NT2/D1 (cell line): ENCODE results near the gene FBXL2.

Source experiments
- DNase-seq: peaks from one replicate; pipeline ENCODE4 v3.0.0-alpha.2; 2011; ENCODE audit warnings: low read depth, low spot score
- H3K27me3 ChIP-seq: 2 replicates; pipeline ENCODE4 v1.6.0; 2011; ENCODE audit warnings: mild to moderate bottlenecking; ENCODE audit not compliant: insufficient read length, insufficient read depth
- H3K36me3 ChIP-seq: 2 replicates; pipeline ENCODE4 v1.6.1; 2011; ENCODE audit warnings: mild to moderate bottlenecking, low read length, mixed read lengths; ENCODE audit not compliant: insufficient read depth, insufficient read length
- H3K4me1 ChIP-seq: 2 replicates; pipeline ENCODE4 v1.5.1; 2011; ENCODE audit not compliant: insufficient read depth, insufficient read length
- H3K4me3 ChIP-seq: 2 replicates; pipeline ENCODE4 v1.5.1; 2011; ENCODE audit warnings: low read depth; ENCODE audit not compliant: insufficient read length
- H3K9ac ChIP-seq: 2 replicates; pipeline ENCODE4 v1.6.0; 2011; ENCODE audit warnings: low read depth; ENCODE audit not compliant: insufficient read length
- H3K9me3 ChIP-seq: 2 replicates; pipeline ENCODE4 v1.5.1; 2011; ENCODE audit warnings: mild to moderate bottlenecking, low read length; ENCODE audit not compliant: insufficient read depth
- SUZ12 ChIP-seq: IDR thresholded peaks from 2 replicates; pipeline ENCODE4 v1.6.1; 2011; ENCODE audit not compliant: insufficient read length, insufficient read depth; ENCODE audit errors: extremely low read depth
- YY1 ChIP-seq: IDR thresholded peaks from 2 replicates; pipeline ENCODE4 v1.6.1; 2011; ENCODE audit not compliant: insufficient read length, insufficient read depth
- ZNF274 ChIP-seq: IDR thresholded peaks from 2 replicates; pipeline ENCODE4 v1.6.1; 2011; ENCODE audit warnings: mild to moderate bottlenecking, low read depth, low read length

FBXL2 gene

DNA sequence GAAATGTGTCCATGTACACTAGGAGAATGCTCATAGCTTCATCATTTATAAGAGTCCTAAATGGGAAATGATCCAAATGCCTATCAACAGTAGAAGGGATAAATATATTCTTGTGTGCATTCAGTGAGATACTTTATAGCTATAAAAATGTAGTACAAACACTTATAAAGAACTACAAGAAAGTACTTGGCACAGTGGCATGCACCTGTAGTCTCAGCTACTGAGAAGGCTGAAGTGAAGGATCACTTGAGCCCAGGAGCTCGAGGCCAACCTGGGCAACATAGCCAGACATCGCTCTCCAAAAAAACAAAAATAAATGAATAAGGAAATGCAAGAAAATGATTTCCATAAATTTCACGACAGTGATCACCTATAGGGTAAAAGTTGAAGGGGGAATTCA, 3.6 kb upstream of the FBXL2 start:
- no peak for TF ChIP-seq SUZ12
- TF ChIP-seq ZNF274 = no peak
- no peak for TF ChIP-seq YY1
- Histone ChIP-seq H3K4me1 (no peaks in the 10 kb centered on the region), H3K9me3 (peaks cover 10% of the 10 kb centered on the region; the same call in 1 of the 2 replicates), H3K36me3 (no peaks in the 10 kb centered on the region), H3K27me3 (no peaks in the 10 kb centered on the region), H3K4me3 (no peak overlapping the region), H3K9ac (no peak overlapping the region)
- no peak for DNase-seq

DNA sequence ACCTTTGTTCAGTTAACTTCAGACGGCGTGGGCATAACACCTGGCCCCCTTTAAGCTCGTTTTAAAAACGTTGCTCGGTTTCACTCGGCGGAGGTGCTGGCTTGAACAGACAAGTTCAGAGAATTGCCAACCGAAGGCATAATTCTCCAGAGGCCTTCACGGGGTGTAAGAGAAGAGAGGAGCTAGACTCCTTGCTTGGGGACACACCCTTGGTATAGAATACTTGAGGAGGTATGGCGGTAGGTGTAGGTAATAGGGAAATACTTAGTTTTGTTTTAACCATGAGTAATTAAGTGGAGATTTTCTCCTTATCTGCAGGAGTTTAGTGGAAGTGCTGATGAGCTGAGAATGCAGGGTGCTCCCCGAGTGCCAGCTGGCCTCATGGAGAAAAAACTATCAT, 921 bp downstream of the FBXL2 start:
- no peak for DNase-seq
- Histone ChIP-seq H3K4me1 (no peaks in the 10 kb centered on the region), H3K4me3 (peak overlapping the region; percentile 67), H3K9me3 (no peaks in the 10 kb centered on the region), H3K36me3 (no peaks in the 10 kb centered on the region), H3K27me3 (no peaks in the 10 kb centered on the region), H3K9ac (peak overlapping the region; percentile 82)
- TF ChIP-seq YY1 (no peak), ZNF274 (no peak), SUZ12 (no peak)

DNA sequence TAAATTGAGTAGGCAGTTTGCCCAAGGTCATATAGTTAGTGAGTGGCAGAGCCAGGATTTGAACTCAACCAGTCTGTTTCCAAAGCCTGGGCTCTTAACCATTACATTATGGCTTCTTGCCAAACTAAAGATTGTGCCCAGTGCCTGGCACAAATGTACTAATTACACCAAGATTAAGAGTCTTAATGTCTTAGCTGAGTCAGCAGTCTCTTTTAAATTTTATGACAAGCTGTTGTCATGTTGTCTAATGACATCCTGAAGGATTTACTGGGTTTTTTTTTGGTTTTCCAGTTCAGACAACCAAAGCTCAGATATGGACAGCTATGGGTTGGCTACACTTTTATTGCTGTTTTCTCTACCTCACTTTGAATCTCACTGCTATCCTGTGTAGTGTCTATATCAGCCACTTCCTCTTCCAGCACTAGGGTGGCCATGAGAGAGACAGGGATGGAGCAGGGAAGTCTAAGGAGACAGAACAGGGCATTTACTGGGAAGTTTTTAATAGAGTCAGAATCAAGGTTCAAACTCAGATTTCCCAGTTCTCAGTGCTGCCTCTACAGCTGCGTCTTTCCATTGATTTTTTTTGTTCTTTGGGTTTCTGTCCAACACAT, 10.5 kb downstream of the FBXL2 start:
- Histone ChIP-seq H3K9ac (no peak overlapping the region), H3K36me3 (no peaks in the 10 kb centered on the region), H3K4me1 (no peaks in the 10 kb centered on the region), H3K4me3 (no peak overlapping the region), H3K27me3 (no peaks in the 10 kb centered on the region), H3K9me3 (peaks cover 22% of the 10 kb centered on the region)
- TF ChIP-seq YY1 (no peak), ZNF274 (no peak)
- DNase-seq = no peak

DNA sequence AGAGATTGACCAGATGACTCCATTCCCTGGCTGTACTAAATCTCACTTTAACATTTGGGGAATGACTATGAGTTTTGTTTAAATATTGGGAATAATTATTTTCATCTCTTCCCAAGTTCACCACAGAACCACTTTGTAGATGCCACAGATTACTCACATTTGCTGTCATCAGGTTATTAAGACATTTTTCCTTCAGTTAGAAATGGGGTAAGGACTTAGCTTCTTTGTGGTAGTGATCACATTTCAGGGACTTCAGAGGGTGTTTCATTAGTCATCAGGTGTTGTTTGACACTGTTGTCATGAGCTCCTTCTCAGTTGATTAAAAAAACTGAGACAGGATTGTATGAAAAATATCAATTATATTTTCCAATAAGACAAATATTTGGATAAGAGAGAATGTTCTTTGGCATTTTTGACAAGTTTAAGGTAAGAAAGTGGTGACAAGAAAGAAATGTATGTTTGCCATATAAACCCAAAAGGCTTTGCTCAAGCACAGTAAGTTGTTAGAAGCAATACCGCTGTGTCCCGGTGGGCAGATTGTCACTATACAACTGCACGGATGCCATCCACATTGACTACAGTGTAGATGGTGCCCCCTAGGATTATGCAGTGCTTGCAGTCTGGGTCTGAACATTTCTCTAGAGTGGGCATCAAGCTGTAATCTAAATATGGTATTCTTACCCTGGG, 22.3 kb downstream of the FBXL2 start:
- Histone ChIP-seq H3K27me3 (no peaks in the 10 kb centered on the region), H3K9ac (no peak overlapping the region), H3K4me3 (no peak overlapping the region), H3K36me3 (peaks cover 4% of the 10 kb centered on the region), H3K4me1 (peaks cover 3% of the 10 kb centered on the region), H3K9me3 (no peaks in the 10 kb centered on the region)
- TF ChIP-seq YY1 (no peak), ZNF274 (no peak), SUZ12 (no peak)
- no peak for DNase-seq

DNA sequence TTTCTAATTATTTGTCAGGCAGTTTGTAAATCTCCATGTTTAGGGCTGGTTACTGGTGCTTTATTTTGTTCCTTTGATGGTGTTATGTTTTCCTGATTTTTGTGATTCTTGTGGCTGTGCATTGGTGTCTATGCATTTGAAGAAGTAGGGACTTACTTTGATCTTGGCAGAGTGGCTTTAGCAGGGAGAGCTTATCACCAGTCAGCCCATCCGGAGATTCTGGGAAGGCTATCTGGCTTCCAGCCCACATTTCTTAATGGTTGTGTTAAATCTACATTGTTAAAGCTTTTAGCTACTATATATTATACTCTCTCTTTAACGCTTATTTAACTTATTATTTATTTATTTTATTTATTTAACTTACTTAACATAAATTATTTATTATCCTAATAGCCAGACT, 35.1 kb downstream of the FBXL2 start:
- H3K9me3 ChIP-seq = no peaks in the 10 kb centered on the region; the same call in none of the 2 replicates
- no peak overlapping the region for H3K9ac ChIP-seq
- no peaks in the 10 kb centered on the region for H3K36me3 ChIP-seq
- no peak for DNase-seq
- H3K4me3 ChIP-seq = no peak overlapping the region
- no peaks in the 10 kb centered on the region for H3K27me3 ChIP-seq
- TF ChIP-seq YY1 = no peak
- H3K4me1 ChIP-seq = no peaks in the 10 kb centered on the region

DNA sequence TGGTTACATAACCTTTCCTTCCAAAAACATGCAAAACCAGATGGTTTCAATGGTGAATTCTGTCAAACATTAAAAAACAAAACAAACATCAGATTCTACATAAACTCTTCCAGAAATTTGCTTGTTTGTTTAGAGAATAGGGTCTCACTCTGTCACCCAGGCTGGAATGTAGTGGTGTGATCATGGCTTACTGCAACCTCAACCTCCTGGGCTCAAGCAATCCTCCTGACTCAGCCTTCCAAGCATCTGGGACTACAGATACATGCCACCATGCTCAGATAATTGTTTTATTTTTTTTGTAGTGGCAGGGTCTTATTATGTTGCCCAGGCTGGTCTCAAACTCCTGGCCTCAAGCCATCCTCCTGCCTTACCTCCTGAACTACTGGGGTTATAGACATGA, 36.1 kb downstream of the FBXL2 start:
- TF ChIP-seq YY1 (no peak), ZNF274 (no peak), SUZ12 (no peak)
- Histone ChIP-seq H3K27me3 (no peaks in the 10 kb centered on the region), H3K36me3 (no peaks in the 10 kb centered on the region), H3K9me3 (no peaks in the 10 kb centered on the region; the same call in none of the 2 replicates), H3K4me1 (no peaks in the 10 kb centered on the region), H3K4me3 (no peak overlapping the region), H3K9ac (no peak overlapping the region)
- no peak for DNase-seq

DNA sequence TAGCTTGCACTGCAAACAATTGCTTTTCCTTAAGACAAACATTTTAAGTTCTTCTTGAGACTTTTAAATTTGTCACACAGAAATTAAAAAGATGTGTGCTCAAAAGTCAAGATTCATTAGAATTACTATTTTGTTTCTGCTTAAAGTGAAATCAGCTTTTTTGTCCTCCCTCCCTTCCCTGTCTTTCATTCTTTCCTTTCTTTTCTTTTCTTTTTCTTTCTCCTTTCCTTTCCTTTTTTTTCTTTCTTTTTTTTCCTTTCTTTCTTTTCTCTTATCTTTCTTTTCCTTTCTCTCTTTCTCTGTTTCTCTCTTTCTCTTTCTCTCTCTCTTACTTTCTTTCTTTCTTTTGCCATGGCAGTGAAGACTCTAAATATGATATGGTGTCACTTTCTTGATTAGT, 37.8 kb downstream of the FBXL2 start:
- H3K9me3 ChIP-seq = no peaks in the 10 kb centered on the region; the same call in 1 of the 2 replicates
- no peak for TF ChIP-seq SUZ12
- no peak for TF ChIP-seq YY1
- TF ChIP-seq ZNF274 = no peak
- H3K4me3 ChIP-seq = no peak overlapping the region
- no peak for DNase-seq
- no peaks in the 10 kb centered on the region for H3K4me1 ChIP-seq
- no peak overlapping the region for H3K9ac ChIP-seq
- no peaks in the 10 kb centered on the region for H3K27me3 ChIP-seq
- no peaks in the 10 kb centered on the region for H3K36me3 ChIP-seq
